AG10803 (cell line): ENCODE measurements around the gene PDZD8.
A peak's percentile ranks its signal among the peaks of the same experiment; 100 is the strongest.

Experiments
- DNase-seq: peaks from one replicate; pipeline ENCODE4 v3.0.0; 2010; ENCODE audit warnings: low read depth
- H3K4me3 ChIP-seq: 2 replicates; pipeline ENCODE4 v1.5.1; 2011; ENCODE audit warnings: mild to moderate bottlenecking, low read length, control low read depth
- CTCF ChIP-seq: conservative IDR thresholded peaks from 2 replicates; pipeline ENCODE4 v1.5.1; 2011; ENCODE audit warnings: mild to moderate bottlenecking, low read length, control low read depth, inconsistent platforms

The PDZD8 gene

DNA sequence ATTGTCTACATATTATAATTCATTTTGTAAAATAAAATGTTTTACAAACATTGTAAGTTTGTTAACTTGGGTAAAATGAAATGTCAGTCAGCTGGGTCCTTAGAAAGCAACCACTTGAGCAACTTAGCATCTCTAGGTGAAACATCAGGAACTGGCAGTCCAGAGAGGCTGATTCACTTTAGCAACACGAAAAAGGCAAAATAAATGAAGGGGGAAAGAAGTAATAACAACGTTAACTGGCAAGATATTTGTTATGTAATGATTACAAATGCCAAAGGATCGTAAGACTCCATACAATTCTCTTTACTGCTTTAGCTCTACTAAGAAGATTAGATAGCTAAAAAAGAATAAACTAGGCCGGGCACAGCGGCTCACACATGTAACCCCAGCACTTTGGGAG lies 5.0 kb downstream of the PDZD8 start:
- TF ChIP-seq CTCF = no peak
- no peak overlapping the region for H3K4me3 ChIP-seq
- peak; percentile 57 for DNase-seq

DNA sequence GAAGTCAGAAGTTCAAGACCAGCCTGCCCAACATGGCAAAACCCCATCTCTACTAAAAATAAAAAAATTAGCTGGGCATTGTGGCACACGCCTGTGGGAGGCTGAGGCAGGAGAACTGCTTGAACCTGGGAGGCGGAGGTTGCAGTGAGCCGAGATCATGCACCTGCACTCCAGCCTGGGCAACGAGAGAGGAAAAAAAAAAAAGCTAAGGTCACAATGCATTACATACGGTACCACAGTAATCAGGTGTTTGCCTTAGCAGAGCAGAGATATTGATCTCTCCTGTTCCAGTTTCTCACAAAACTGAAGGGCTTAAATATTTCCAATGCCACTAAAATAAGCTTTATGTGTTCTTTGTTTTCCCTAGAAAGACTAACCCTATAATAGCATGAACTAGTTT lies 7.5 kb downstream of the PDZD8 start:
- TF ChIP-seq CTCF = no peak
- DNase-seq = no peak
- no peak overlapping the region for H3K4me3 ChIP-seq

DNA sequence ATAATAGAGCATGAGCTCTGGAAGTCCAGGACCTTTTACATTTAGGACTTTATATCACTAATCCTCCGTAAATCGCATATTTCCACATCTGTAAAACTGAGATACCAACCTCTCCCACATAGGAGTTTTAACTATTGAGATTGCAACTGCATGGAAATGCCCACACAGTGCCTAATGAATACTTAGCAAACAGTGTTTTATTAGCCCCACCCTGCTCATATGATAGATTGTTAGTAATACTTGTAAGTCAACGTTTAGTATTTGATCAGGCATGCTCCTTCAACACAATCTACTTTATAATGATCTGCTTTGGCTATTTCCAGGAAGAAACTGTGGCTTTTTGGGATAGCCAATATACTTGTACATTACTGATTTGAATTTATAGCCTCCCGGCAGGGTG lies 8.5 kb downstream of the PDZD8 start:
- TF ChIP-seq CTCF = no peak
- no peak overlapping the region for H3K4me3 ChIP-seq
- no peak for DNase-seq

DNA sequence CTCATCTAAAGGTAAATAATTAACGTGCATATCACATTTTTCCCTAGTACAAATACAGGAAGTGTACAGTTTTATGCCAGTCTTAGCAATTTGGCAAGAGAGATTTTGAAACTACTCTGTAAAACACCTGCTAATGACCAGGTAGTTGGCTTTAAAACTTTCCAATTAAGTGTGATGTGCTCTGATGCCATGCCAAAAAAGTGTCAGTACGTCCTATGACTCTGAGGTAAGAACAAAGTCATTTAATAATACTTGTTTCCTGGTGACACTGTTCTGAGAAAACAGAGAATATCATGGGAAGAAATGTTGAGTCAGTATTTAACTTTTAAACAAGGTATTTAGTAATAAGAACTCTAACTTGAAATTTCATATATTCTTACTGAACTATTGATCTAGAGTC lies 9.6 kb downstream of the PDZD8 start:
- no peak for DNase-seq
- TF ChIP-seq CTCF = no peak
- no peak overlapping the region for H3K4me3 ChIP-seq

- no peak overlapping the region for H3K4me3 ChIP-seq
- peak; percentile 55 for DNase-seq
- TF ChIP-seq CTCF = no peak
These were observed 10.9 kb downstream of the PDZD8 start for GRCh38 chr10:117364110-117364960.

DNA sequence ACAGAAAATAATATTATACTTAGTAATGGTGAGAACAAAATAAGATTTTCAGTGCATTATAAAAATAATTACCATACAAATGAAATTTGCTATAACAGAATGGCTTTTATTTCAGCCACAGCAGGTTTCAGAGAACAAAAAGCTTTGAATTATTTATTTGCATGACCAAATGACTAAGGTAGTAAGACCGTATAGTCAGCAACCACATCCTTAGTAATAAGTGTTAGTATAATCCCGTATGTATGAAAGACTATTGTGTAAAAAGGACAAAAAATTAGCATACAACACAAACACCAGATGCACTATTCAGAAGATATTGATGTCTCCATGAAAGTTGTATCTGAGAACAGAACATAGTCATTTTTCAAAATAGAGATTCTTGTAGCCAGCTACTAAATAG lies 12.2 kb downstream of the PDZD8 start:
- no peak overlapping the region for H3K4me3 ChIP-seq
- peak; percentile 72 for DNase-seq
- TF ChIP-seq CTCF = no peak

GRCh38 chr10:117362313-117362712 lies 12.9 kb downstream of the PDZD8 start:
- no peak overlapping the region for H3K4me3 ChIP-seq
- TF ChIP-seq CTCF = no peak

More at GRCh38 chr10:117362313-117362712, 12.9 kb downstream of the PDZD8 start:
- DNase-seq = no peak
